Caco-2 (cell line): ENCODE data around the gene CERT1. TPM values are rescaled to one million over a fixed set of nuclear protein-coding genes. Genes with fewer than 3 reads are reported as not detected.

Source experiments
- BruUV-seq: library from RNA; stranded (reverse); fragments of 400-500 nt; replicated peaks from 2 replicates; lab custom pipeline; 2021; lab: Mats Ljungman, UMichigan
- CTCF ChIA-PET: fragments of 300-600 bp; sonication (Branson Sonifier 250); formaldehyde crosslinking; loops from one replicate; lab custom pipeline; 2022; ENCODE audit warnings: antibody characterized with exemption; lab: Charles Lee
- POLR2A ChIA-PET: fragments of 300-600 bp; sonication (Branson Sonifier 250); formaldehyde crosslinking; loops from one replicate; lab custom pipeline; 2022; ENCODE audit warnings: antibody characterized with exemption; lab: Charles Lee
- DNase-seq, 2 experiments: peaks; one replicate each; pipeline versions ENCODE4 v3.0.0 to v3.0.0-alpha.2; 2020 to 2022
- H3K27me3 ChIP-seq: replicated peaks from 2 replicates; pipeline ENCODE4 v1.6.0; 2011; ENCODE audit warnings: low read length; ENCODE audit not compliant: control insufficient read depth, insufficient read depth
- H3K36me3 ChIP-seq: 2 replicates; pipeline ENCODE4 v1.5.1; 2011; ENCODE audit warnings: low read length; ENCODE audit not compliant: control insufficient read depth, insufficient read depth
- H3K4me1 ChIP-seq: fragments of 250-450 bp; sonication (Bioruptor Pico); 2 replicates; pipeline ENCODE4 v1.5.1; 2020; ENCODE audit warnings: mild to moderate bottlenecking
- H3K4me3 ChIP-seq: 2 replicates; pipeline ENCODE4 v1.5.1; 2011; ENCODE audit warnings: low read depth, mild to moderate bottlenecking, control low read depth, low read length
- H3K9me3 ChIP-seq: fragments of 250-450 bp; sonication (Bioruptor Pico); 2 replicates; pipeline ENCODE4 v1.5.1; 2020; ENCODE audit warnings: mild to moderate bottlenecking, moderate library complexity
- H3K27ac Mint-ChIP-seq: one replicate; pipeline ENCODE4 v1.8.0; 2022; ENCODE audit warnings: mixed read lengths; ENCODE audit not compliant: unreplicated experiment
- H3K27me3 Mint-ChIP-seq: one replicate; pipeline ENCODE4 v1.8.0; 2022; ENCODE audit warnings: mixed read lengths; ENCODE audit not compliant: insufficient read depth, unreplicated experiment
- H3K36me3 Mint-ChIP-seq: one replicate; pipeline ENCODE4 v1.8.0; 2022; ENCODE audit warnings: mild to moderate bottlenecking, mixed read lengths; ENCODE audit not compliant: insufficient read depth, unreplicated experiment
- H3K4me1 Mint-ChIP-seq: one replicate; pipeline ENCODE4 v1.8.0; 2022; ENCODE audit warnings: low read depth, mixed read lengths; ENCODE audit not compliant: unreplicated experiment
- H3K4me3 Mint-ChIP-seq: one replicate; pipeline ENCODE4 v1.8.0; 2022; ENCODE audit warnings: mild to moderate bottlenecking, moderate library complexity, mixed read lengths; ENCODE audit not compliant: unreplicated experiment
- H3K9me3 Mint-ChIP-seq: one replicate; pipeline ENCODE4 v1.8.0; 2022; ENCODE audit warnings: mixed read lengths; ENCODE audit not compliant: unreplicated experiment
- CTCF ChIP-seq, 2 experiments: fragments of 200-600 bp in 1 of 2; IDR thresholded peaks; 1 replicate in 1 of 2; 2 replicates in 1 of 2; pipeline versions ENCODE4 v1.5.1 to v1.8.0; 2011 to 2022; ENCODE audit warnings: antibody characterized with exemption in 1 of 2, control low read depth in 1 of 2, inconsistent platforms in 1 of 2, low read depth in 1 of 2, low read length in 1 of 2, mild to moderate bottlenecking in 1 of 2, moderate library complexity in 1 of 2; ENCODE audit not compliant: insufficient read depth in 1 of 2, severe bottlenecking in 1 of 2, unreplicated experiment in 1 of 2
- intact Hi-C: fragments of 100-400 bp; cut with micrococcal nuclease; formaldehyde crosslinking; loops from one replicate; pipeline ENCODE4 v1.10.0; 2022; ENCODE audit not compliant: unreplicated experiment
- total RNA-seq: library from RNA; stranded (reverse); gene quantifications from 2 replicates; pipeline ENCODE4 v1.2.3, GENCODE V29; 2022

CERT1 gene
- total RNA-seq, 1 experiment from 2014 or later, result 44.3 TPM

DNA sequence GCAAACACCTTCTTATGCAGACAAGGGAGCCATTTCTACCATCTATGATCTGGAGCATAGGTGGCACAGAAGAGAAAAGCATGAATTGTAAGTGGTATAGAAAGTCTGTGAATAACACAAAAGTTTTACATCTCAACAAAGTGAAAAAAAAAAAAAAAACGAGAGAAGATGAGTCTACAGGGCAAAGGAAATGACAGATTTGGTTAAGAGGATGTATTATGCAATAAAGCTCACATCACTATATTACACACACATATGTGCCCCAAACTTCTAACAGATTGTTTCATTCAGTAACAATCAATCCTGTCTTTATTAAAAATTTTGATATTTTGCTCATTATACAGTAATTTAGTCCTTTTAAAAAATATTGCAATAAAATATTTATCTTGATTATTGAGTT lies 49.8 kb downstream of the CERT1 start:
- H3K4me1 ChIP-seq, result peaks cover 23% of the 10 kb centered on the region
- H3K4me3 ChIP-seq, result no peak overlapping the region
- peaks cover 9% of the 10 kb centered on the region for H3K9me3 Mint-ChIP-seq
- H3K27me3 ChIP-seq, result no peaks in the 10 kb centered on the region
- no TSS peak for BruUV-seq
- peaks cover 42% of the 10 kb centered on the region for H3K4me1 Mint-ChIP-seq
- H3K36me3 Mint-ChIP-seq, result peaks cover 16% of the 10 kb centered on the region
- H3K9me3 ChIP-seq, result no peaks in the 10 kb centered on the region
- no peak overlapping the region for H3K27ac Mint-ChIP-seq
- POLR2A ChIA-PET, result no interaction called here
- TF ChIP-seq CTCF (IDR thresholded peaks at IDR 0.05; ENCODE audit: insufficient read depth in 1 of 2, low read depth in 1 of 2, low read length in 1 of 2, severe bottlenecking in 1 of 2, unreplicated experiment in 1 of 2), result no peak
- no peaks in the 10 kb centered on the region for H3K27me3 Mint-ChIP-seq
- no peak for DNase-seq
- intact Hi-C loops, result no loop called here
- H3K4me3 Mint-ChIP-seq, result no peak overlapping the region
- H3K36me3 ChIP-seq, result no peaks in the 10 kb centered on the region
- CTCF ChIA-PET, result no interaction called here

GRCh38 chr5:75460942-75461610 lies 50.4 kb downstream of the CERT1 start:
- Mint-ChIP-seq H3K27ac (no peak overlapping the region), H3K27me3 (no peaks in the 10 kb centered on the region), H3K4me3 (no peak overlapping the region), H3K36me3 (peaks cover 16% of the 10 kb centered on the region), H3K4me1 (peaks cover 36% of the 10 kb centered on the region), H3K9me3 (peaks cover 9% of the 10 kb centered on the region)
- ChIA-PET CTCF (no interaction called here), POLR2A (no interaction called here)
- Histone ChIP-seq H3K36me3 (no peaks in the 10 kb centered on the region), H3K4me1 (peaks cover 18% of the 10 kb centered on the region), H3K9me3 (no peaks in the 10 kb centered on the region), H3K4me3 (no peak overlapping the region), H3K27me3 (no peaks in the 10 kb centered on the region)
- no TSS peak for BruUV-seq
- TF ChIP-seq CTCF (IDR thresholded peaks at IDR 0.05; ENCODE audit: insufficient read depth in 1 of 2, low read depth in 1 of 2, low read length in 1 of 2, severe bottlenecking in 1 of 2, unreplicated experiment in 1 of 2), result no peak
- intact Hi-C loops, result no loop called here
- no peak for DNase-seq

DNA sequence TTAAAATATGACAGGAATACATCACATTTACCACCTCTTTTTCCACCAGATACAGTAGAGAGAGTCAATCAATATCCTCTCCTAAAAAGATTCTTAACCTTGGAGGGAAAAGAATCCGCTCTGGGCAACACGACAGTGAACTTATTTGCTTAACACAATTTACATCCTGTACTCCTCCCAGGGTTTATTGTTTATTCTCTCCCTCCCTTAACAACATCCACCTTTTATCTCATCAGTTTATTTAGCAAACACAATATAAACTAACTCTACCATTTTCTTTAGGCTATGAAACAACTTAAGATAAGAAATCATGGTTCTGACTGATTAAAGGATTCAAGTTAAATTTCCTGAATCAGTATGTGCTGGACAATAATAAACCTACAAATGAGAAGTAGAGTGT lies 50.9 kb downstream of the CERT1 start:
- Histone ChIP-seq H3K9me3 (no peaks in the 10 kb centered on the region), H3K4me1 (peaks cover 17% of the 10 kb centered on the region), H3K4me3 (no peak overlapping the region), H3K27me3 (no peaks in the 10 kb centered on the region), H3K36me3 (no peaks in the 10 kb centered on the region)
- no TSS peak for BruUV-seq
- H3K27ac Mint-ChIP-seq, result no peak overlapping the region
- peaks cover 9% of the 10 kb centered on the region for H3K9me3 Mint-ChIP-seq
- ChIA-PET POLR2A (no interaction called here), CTCF (no interaction called here)
- no peaks in the 10 kb centered on the region for H3K27me3 Mint-ChIP-seq
- H3K36me3 Mint-ChIP-seq, result peaks cover 16% of the 10 kb centered on the region
- TF ChIP-seq CTCF (IDR thresholded peaks at IDR 0.05; ENCODE audit: insufficient read depth in 1 of 2, low read depth in 1 of 2, low read length in 1 of 2, severe bottlenecking in 1 of 2, unreplicated experiment in 1 of 2), result no peak
- intact Hi-C loops, result no loop called here
- no peak overlapping the region for H3K4me3 Mint-ChIP-seq
- H3K4me1 Mint-ChIP-seq, result peaks cover 31% of the 10 kb centered on the region
- no peak for DNase-seq
